Measurements from ENCODE around the gene RPL5. TPM values are rescaled to one million over a fixed set of nuclear protein-coding genes. Genes with fewer than 3 reads are reported as not detected.

Gene RPL5
- total RNA-seq, 1 donor from 2014 or later = 713 TPM

DNA sequence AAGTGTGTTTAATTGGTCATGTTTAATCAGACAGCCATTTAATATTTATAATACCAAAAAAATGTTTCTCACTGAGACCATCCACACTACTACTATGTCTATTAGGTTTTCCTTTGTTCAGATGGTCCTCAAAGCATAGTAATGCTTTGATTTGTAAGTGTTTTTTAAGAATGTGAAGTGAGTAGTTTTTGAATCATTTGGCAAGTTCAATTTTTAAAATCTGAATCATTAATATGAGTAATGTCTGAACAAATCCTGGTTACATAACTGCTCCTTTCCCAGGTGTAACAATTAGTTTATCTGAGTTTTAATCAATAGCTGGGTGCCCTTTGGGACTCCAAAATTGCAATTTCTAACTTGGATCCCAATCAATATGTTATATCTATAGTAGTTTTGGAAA is 23.5 kb upstream of the RPL5 start:
- DNase-seq (no peak), ATAC-seq (no peak)
- H3K27me3 ChIP-seq (ENCODE audit: low read depth) = no peaks in the 10 kb centered on the region
- H3K4me1 ChIP-seq = peaks cover 14% of the 10 kb centered on the region
- no peaks in the 10 kb centered on the region for H3K9me3 ChIP-seq
- H3K27ac ChIP-seq = no peak overlapping the region
- no peaks in the 10 kb centered on the region for H3K36me3 ChIP-seq
- H3K4me3 ChIP-seq = no peak overlapping the region
- intact Hi-C loops (cut with DNase I) = no loop called here
- no peak for TF ChIP-seq CTCF (IDR thresholded peaks at IDR 0.05)

GRCh38 chr1:92816732-92817131 is 15.1 kb upstream of the RPL5 start:
- peak in 1 of 2 donors; percentile 47 for ATAC-seq

DNA sequence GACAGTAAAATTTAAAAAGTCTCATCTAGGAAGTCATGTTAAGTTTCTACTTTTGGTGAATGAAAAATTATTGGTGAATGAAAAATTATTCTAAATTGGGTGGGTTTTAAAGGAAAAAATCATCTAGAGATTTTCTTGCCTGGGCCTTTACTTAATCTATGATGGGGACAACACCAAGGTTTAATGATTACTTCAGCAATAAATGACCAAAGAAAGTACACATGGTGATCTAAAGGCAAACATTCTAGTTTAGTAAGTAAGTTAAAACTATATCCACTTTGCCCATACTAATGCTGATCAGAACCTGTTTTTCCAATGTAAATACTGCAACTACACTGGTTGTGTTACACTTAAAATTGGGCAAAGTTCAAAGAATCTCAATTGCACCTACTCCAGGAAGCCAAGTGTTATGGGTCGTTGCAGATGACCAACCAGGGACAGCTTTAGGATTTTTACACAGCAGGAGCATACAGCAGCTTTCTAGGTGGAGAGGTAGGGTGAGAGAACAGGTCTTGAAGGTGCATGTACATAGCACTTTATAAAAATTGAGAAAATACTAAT is 14.6 kb upstream of the RPL5 start:
- DNase-seq (no peak), ATAC-seq (peak; percentile 52 to 58)
- Histone ChIP-seq H3K36me3 (no peaks in the 10 kb centered on the region), H3K4me1 (no peaks in the 10 kb centered on the region), H3K27ac (no peak overlapping the region), H3K9me3 (no peaks in the 10 kb centered on the region), H3K4me3 (no peak overlapping the region), H3K27me3 (ENCODE audit: low read depth) (no peaks in the 10 kb centered on the region)
- intact Hi-C loops (cut with DNase I) = no loop called here
- TF ChIP-seq CTCF (IDR thresholded peaks at IDR 0.05) = no peak

More at GRCh38 chr1:92816732-92817131, 15.1 kb upstream of the RPL5 start:
- no peak overlapping the region for H3K27ac ChIP-seq
- no peaks in the 10 kb centered on the region for H3K4me1 ChIP-seq
- H3K27me3 ChIP-seq (ENCODE audit: low read depth) = no peaks in the 10 kb centered on the region
- H3K9me3 ChIP-seq = no peaks in the 10 kb centered on the region
- DNase-seq = no peak
- no peak overlapping the region for H3K4me3 ChIP-seq
- no peaks in the 10 kb centered on the region for H3K36me3 ChIP-seq
- no peak for TF ChIP-seq CTCF (IDR thresholded peaks at IDR 0.05)
- intact Hi-C loops (cut with DNase I) = no loop called here

DNA sequence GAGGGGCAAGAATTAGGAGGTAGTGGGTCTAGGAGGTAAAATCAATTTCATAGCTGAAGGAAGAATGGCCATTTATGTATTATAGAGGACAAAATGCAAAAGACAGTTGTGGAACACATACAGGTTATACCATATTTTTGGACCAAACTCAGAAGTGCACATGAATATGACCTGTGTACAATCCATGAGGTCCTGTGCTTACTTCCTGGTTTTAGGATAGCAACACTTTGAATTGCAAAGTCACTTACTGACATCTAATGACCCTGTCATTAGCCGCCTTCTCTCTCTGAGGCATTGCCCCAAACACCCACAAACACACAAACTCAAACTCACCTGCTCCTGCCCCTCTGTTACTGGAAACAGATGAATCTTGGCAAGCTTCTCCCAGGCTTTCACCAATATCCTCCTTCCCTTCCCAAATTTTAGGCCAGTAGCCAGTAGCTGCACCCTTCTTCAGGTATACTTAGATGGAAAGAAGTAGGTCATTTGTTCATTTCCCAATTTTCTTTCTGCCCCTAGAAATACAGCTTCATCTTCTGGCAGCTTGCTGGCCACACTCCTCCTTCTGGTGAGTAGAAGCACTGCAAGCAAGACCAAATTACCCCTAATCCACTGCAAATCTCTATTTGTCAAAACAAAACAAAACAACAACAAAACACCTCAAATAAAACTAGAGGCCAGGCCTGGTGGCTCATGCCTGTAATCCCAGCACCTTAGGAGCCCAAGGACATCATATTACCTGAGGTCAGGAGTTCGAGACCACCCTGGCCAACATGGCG is 13.7 kb upstream of the RPL5 start:
- intact Hi-C loops (cut with DNase I) = no loop called here
- Histone ChIP-seq H3K27ac (no peak overlapping the region), H3K4me1 (no peaks in the 10 kb centered on the region), H3K9me3 (no peaks in the 10 kb centered on the region), H3K27me3 (ENCODE audit: low read depth) (no peaks in the 10 kb centered on the region), H3K4me3 (no peak overlapping the region), H3K36me3 (no peaks in the 10 kb centered on the region)
- ATAC-seq = peak; percentile 61 to 70
- TF ChIP-seq CTCF (IDR thresholded peaks at IDR 0.05) = peak; percentile 64
- DNase-seq = no peak

DNA sequence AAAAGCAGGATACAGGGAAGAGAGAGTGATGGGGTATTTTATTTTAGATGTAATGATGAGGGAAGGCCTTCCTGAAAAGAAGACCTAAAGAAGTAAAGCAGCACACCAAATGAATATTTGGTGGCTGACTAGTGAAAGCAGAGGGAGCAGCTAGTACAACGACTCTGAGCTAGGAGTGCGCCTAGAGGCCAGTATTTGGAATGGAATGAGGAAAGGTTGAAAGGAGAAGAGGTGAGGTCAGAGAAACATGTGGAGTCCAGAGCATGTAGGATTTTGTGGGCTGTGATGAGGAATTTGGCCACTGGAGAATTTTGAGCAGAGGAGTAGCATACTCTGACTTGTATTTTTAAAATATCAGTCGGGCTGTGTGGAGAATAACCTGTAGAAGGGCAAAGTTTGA is 11.8 kb upstream of the RPL5 start:
- no peaks in the 10 kb centered on the region for H3K9me3 ChIP-seq
- no peaks in the 10 kb centered on the region for H3K36me3 ChIP-seq
- ATAC-seq (peak in 1 of 2 donors; percentile 51), DNase-seq (no peak)
- H3K27ac ChIP-seq = no peak overlapping the region
- no peaks in the 10 kb centered on the region for H3K27me3 ChIP-seq (ENCODE audit: low read depth)
- no peaks in the 10 kb centered on the region for H3K4me1 ChIP-seq
- no peak overlapping the region for H3K4me3 ChIP-seq
- intact Hi-C loops (cut with DNase I) = no loop called here
- no peak for TF ChIP-seq CTCF (IDR thresholded peaks at IDR 0.05)
